ENCODE measurements around the gene IL1B.

The IL1B gene

GRCh38 chr2:112829961-112830681, 6.5 kb downstream of the IL1B start:
- DNase-seq (ENCODE audit: low read depth in 2 of 2): no peak

GRCh38 chr2:112829101-112829960, 7.2 kb downstream of the IL1B start:
- DNase-seq (ENCODE audit: low read depth in 2 of 2): no peak

GRCh38 chr2:112828251-112828691, 8.3 kb downstream of the IL1B start:
- DNase-seq (ENCODE audit: low read depth in 2 of 2): no peak

- DNase-seq (ENCODE audit: low read depth in 2 of 2): no peak
Measured at GRCh38 chr2:112827604-112828185, 8.9 kb downstream of the IL1B start.

GRCh38 chr2:112827009-112827408, 9.6 kb downstream of the IL1B start:
- DNase-seq (ENCODE audit: low read depth in 2 of 2): no peak

GRCh38 chr2:112825706-112826105, 10.9 kb downstream of the IL1B start:
- DNase-seq (ENCODE audit: low read depth in 2 of 2): no peak

- DNase-seq (ENCODE audit: low read depth in 2 of 2): no peak
Measured at GRCh38 chr2:112824694-112825085, 11.9 kb downstream of the IL1B start.

GRCh38 chr2:112821682-112822081, 14.9 kb downstream of the IL1B start:
- DNase-seq (ENCODE audit: low read depth in 2 of 2): no peak

GRCh38 chr2:112821142-112821541, 15.4 kb downstream of the IL1B start:
- DNase-seq (ENCODE audit: low read depth in 2 of 2): no peak

- DNase-seq (ENCODE audit: low read depth in 2 of 2): no peak
Measured at GRCh38 chr2:112820343-112820742, 16.2 kb downstream of the IL1B start.

- no peak for DNase-seq (ENCODE audit: low read depth in 2 of 2)
Measured at GRCh38 chr2:112819081-112819480, 17.5 kb downstream of the IL1B start.

GRCh38 chr2:112818094-112818902, 18.3 kb downstream of the IL1B start:
- no peak for DNase-seq (ENCODE audit: low read depth in 2 of 2)

GRCh38 chr2:112817082-112817689, 19.4 kb downstream of the IL1B start:
- DNase-seq (ENCODE audit: low read depth in 2 of 2): no peak

- DNase-seq (ENCODE audit: low read depth in 2 of 2): no peak
Measured at GRCh38 chr2:112814278-112814677, 22.3 kb downstream of the IL1B start.

- DNase-seq (ENCODE audit: low read depth in 2 of 2): no peak
Measured at GRCh38 chr2:112813280-112813966, 23.2 kb downstream of the IL1B start.

- no peak for DNase-seq (ENCODE audit: low read depth in 2 of 2)
Measured at GRCh38 chr2:112812318-112813267, 24.0 kb downstream of the IL1B start.

- DNase-seq (ENCODE audit: low read depth in 2 of 2): no peak
Measured at GRCh38 chr2:112811841-112812306, 24.7 kb downstream of the IL1B start.

GRCh38 chr2:112811276-112811831, 25.2 kb downstream of the IL1B start:
- DNase-seq (ENCODE audit: low read depth in 2 of 2): no peak

- DNase-seq (ENCODE audit: low read depth in 2 of 2): no peak
Measured at GRCh38 chr2:112809112-112809511, 27.5 kb downstream of the IL1B start.

All from stimulated activated CD4-positive, alpha-beta T cell treated with anti-CD3 and anti-CD28 coated beads, Interleukin-1b, Interleukin-23, amount 100 ng/mL, for 1 hour (primary cell).